GM23248 (cell line): Measurements from ENCODE around the gene NPFFR1.

ENCODE experiments used
- EZH2 ChIP-seq: fragments of 200-600 bp; sonication (generic); IDR thresholded peaks from 2 replicates; pipeline ENCODE4 v1.6.1; 2018; ENCODE audit warnings: antibody characterized with exemption, mild to moderate bottlenecking; ENCODE audit not compliant: insufficient read depth, poor library complexity, severe bottlenecking
- EZH2phosphoT487 ChIP-seq: fragments of 200-600 bp; sonication (generic); IDR thresholded peaks from 2 replicates; pipeline ENCODE4 v1.6.1; 2018; ENCODE audit warnings: antibody characterized with exemption, moderate library complexity, mild to moderate bottlenecking, low read depth; ENCODE audit not compliant: insufficient read depth

GRCh38 chr10:70201105-70201504, 82.7 kb downstream of the NPFFR1 start:
- TF ChIP-seq EZH2 (no peak), EZH2phosphoT487 (no peak)
